Mesodermal cell (in vitro differentiated cells): ENCODE data around the gene ZNF92.
"Not testable (repeated sequence)": the region's sequence is repeated elsewhere in the genome, so short reads cannot be mapped to it uniquely, and the experiment has no call there.

ENCODE experiments used
- H3K27ac ChIP-seq: 2 replicates; pipeline ENCODE4 v1.7.0; 2013; ENCODE audit warnings: mild to moderate bottlenecking, low read depth, low read length, moderate library complexity; ENCODE audit not compliant: severe bottlenecking
- H3K36me3 ChIP-seq: 2 replicates; pipeline ENCODE4 v1.7.1; 2013; ENCODE audit warnings: mild to moderate bottlenecking, low read length, moderate library complexity; ENCODE audit not compliant: control insufficient read depth, insufficient read depth
- H3K4me1 ChIP-seq: one replicate; pipeline ENCODE4 v1.7.1; 2013; ENCODE audit warnings: mild to moderate bottlenecking, low read length; ENCODE audit not compliant: insufficient read depth, control insufficient read depth, poor library complexity, severe bottlenecking
- H3K4me3 ChIP-seq: 2 replicates; pipeline ENCODE4 v1.7.0; 2013; ENCODE audit warnings: low read length, control low read depth, mild to moderate bottlenecking; ENCODE audit not compliant: insufficient read depth, poor library complexity, severe bottlenecking; ENCODE audit errors: extremely low read depth
- H3K9me3 ChIP-seq: 2 replicates; pipeline ENCODE4 v1.7.1; 2013; ENCODE audit warnings: mild to moderate bottlenecking, low read length, moderate library complexity; ENCODE audit not compliant: control insufficient read depth
- WGBS, 2 experiments: methylation state at CpG; one replicate each; pipeline ENCODE4 v1.1.5; 2013; ENCODE audit warnings: missing lambda C conversion rate in 2 of 2; ENCODE audit not compliant: insufficient coverage in 2 of 2; 5-methylcytosine and 5-hydroxymethylcytosine counted together

Gene ZNF92

GRCh38 chr7:65381742-65382141 is 8.1 kb downstream of the ZNF92 start:
- Histone ChIP-seq H3K4me1 (peaks cover 12% of the 10 kb centered on the region), H3K27ac (no peak overlapping the region), H3K9me3 (no peaks in the 10 kb centered on the region), H3K4me3 (no peak overlapping the region), H3K36me3 (peaks cover 49% of the 10 kb centered on the region)
- WGBS, 2 experiments: 90% methylated on average over 1 of the region's 3 CpGs; no CpG with 5 or more reads in 1 of the 2 experiments

- Histone ChIP-seq H3K27ac (no peak overlapping the region), H3K4me3 (no peak overlapping the region), H3K9me3 (no peaks in the 10 kb centered on the region), H3K36me3 (peaks cover 42% of the 10 kb centered on the region), H3K4me1 (peaks cover 12% of the 10 kb centered on the region)
- 87 to 100% methylated on average over 1 to 3 of the region's 3 CpGs for WGBS, 2 experiments
Measured at GRCh38 chr7:65382452-65382851, 8.8 kb downstream of the ZNF92 start.

GRCh38 chr7:65387891-65388290 is 14.2 kb downstream of the ZNF92 start:
- no peak overlapping the region for H3K27ac ChIP-seq
- H3K4me3 ChIP-seq: no peak overlapping the region
- 100% methylated on average over 1 of the region's 2 CpGs; no CpG with 5 or more reads in 1 of the 2 experiments for whole genome bisulfite sequencing, 2 experiments
- no peaks in the 10 kb centered on the region for H3K9me3 ChIP-seq
- H3K4me1 ChIP-seq: peaks cover 4% of the 10 kb centered on the region
- peaks cover 54% of the 10 kb centered on the region for H3K36me3 ChIP-seq

GRCh38 chr7:65390588-65390987 is 16.9 kb downstream of the ZNF92 start:
- Histone ChIP-seq H3K27ac (no peak overlapping the region), H3K36me3 (peaks cover 54% of the 10 kb centered on the region), H3K4me3 (no peak overlapping the region), H3K9me3 (no peaks in the 10 kb centered on the region), H3K4me1 (no peaks in the 10 kb centered on the region)
- 89 to 93% methylated on average over 2 to 3 of the region's 4 CpGs for WGBS, 2 experiments

- H3K9me3 ChIP-seq: peaks cover 7% of the 10 kb centered on the region
- WGBS, 2 experiments: 89 to 100% methylated on average over 1 to 4 of the region's 4 CpGs
- no peaks in the 10 kb centered on the region for H3K4me1 ChIP-seq
- peaks cover 57% of the 10 kb centered on the region for H3K36me3 ChIP-seq
- H3K4me3 ChIP-seq: no peak overlapping the region
- H3K27ac ChIP-seq: no peak overlapping the region
Measured at GRCh38 chr7:65397730-65398142, 24.1 kb downstream of the ZNF92 start.

- Histone ChIP-seq H3K36me3 (peaks cover 53% of the 10 kb centered on the region), H3K9me3 (peaks cover 11% of the 10 kb centered on the region)
- WGBS, 2 experiments: no CpG with 5 or more reads among the region's 3 CpGs
- H3K4me3 ChIP-seq, H3K27ac ChIP-seq, H3K4me1 ChIP-seq: not testable (repeated sequence)
Measured at GRCh38 chr7:65398671-65399070, 25.0 kb downstream of the ZNF92 start.

GRCh38 chr7:65399101-65399500 is 25.4 kb downstream of the ZNF92 start:
- H3K4me1 ChIP-seq, H3K4me3 ChIP-seq, H3K27ac ChIP-seq: not testable (repeated sequence)
- no CpG with 5 or more reads among the region's 1 CpG for WGBS, 2 experiments
- peaks cover 14% of the 10 kb centered on the region for H3K9me3 ChIP-seq
- peaks cover 53% of the 10 kb centered on the region for H3K36me3 ChIP-seq

GRCh38 chr7:65404020-65404419 is 30.4 kb downstream of the ZNF92 start:
- H3K4me1 ChIP-seq: no peaks in the 10 kb centered on the region
- H3K27ac ChIP-seq: no peak overlapping the region
- peaks cover 25% of the 10 kb centered on the region for H3K9me3 ChIP-seq
- H3K36me3 ChIP-seq: peaks cover 22% of the 10 kb centered on the region
- WGBS, 2 experiments: 83% methylated on average over 1 of the region's 1 CpG; no CpG with 5 or more reads in 1 of the 2 experiments
- H3K4me3 ChIP-seq: no peak overlapping the region

- WGBS, 2 experiments: 100% methylated on average over 1 to 2 of the region's 2 CpGs
- not testable (repeated sequence) for H3K4me3 ChIP-seq, H3K27ac ChIP-seq, H3K4me1 ChIP-seq, H3K36me3 ChIP-seq
- H3K9me3 ChIP-seq: peaks cover 18% of the 10 kb centered on the region
Measured at GRCh38 chr7:65406706-65407105, 33.1 kb downstream of the ZNF92 start.

- no peak overlapping the region for H3K27ac ChIP-seq
- WGBS, 2 experiments: 83% methylated on average over 2 of the region's 3 CpGs; no CpG with 5 or more reads in 1 of the 2 experiments
- no peaks in the 10 kb centered on the region for H3K4me1 ChIP-seq
- H3K9me3 ChIP-seq: peaks cover 15% of the 10 kb centered on the region
- H3K4me3 ChIP-seq: no peak overlapping the region
- H3K36me3 ChIP-seq: no peaks in the 10 kb centered on the region
Measured at GRCh38 chr7:65409363-65409762, 35.7 kb downstream of the ZNF92 start.

GRCh38 chr7:65411249-65411648 is 37.6 kb downstream of the ZNF92 start:
- H3K27ac ChIP-seq: no peak overlapping the region
- no peaks in the 10 kb centered on the region for H3K4me1 ChIP-seq
- H3K36me3 ChIP-seq: no peaks in the 10 kb centered on the region
- peaks cover 13% of the 10 kb centered on the region for H3K9me3 ChIP-seq
- H3K4me3 ChIP-seq: no peak overlapping the region
